OCI-LY1 (cell line): ENCODE measurements around the gene RASL10A.

Experiments
- H2AFZ ChIP-seq: fragments of 200-600 bp; sonication (generic), shearing (Covaris generic); 2 replicates; pipeline ENCODE4 v1.6.0; 2014; ENCODE audit warnings: antibody characterized with exemption, mild to moderate bottlenecking, low read length
- H3F3A ChIP-seq: fragments of 200-600 bp; sonication (generic), shearing (Covaris generic); 2 replicates; pipeline ENCODE4 v1.6.0; 2014; ENCODE audit warnings: mild to moderate bottlenecking, antibody characterized with exemption, low read length, moderate library complexity; ENCODE audit not compliant: insufficient read depth
- H3K27ac ChIP-seq: fragments of 200-600 bp; sonication (generic); 2 replicates; pipeline ENCODE4 v1.5.1; 2014; ENCODE audit warnings: low read length, mixed run types, mild to moderate bottlenecking, low read depth; ENCODE audit not compliant: poor library complexity, severe bottlenecking
- H3K27me3 ChIP-seq: fragments of 200-600 bp; sonication (generic); 2 replicates; pipeline ENCODE4 v1.6.0; 2014; ENCODE audit warnings: antibody characterized with exemption, mild to moderate bottlenecking, low read length, moderate library complexity; ENCODE audit not compliant: insufficient read depth
- H3K36me3 ChIP-seq: fragments of 200-600 bp; sonication (generic); 2 replicates; pipeline ENCODE4 v1.6.1; 2014; ENCODE audit warnings: mild to moderate bottlenecking, antibody characterized with exemption, low read length, moderate library complexity, mixed read lengths; ENCODE audit not compliant: insufficient read depth
- H3K4me1 ChIP-seq: fragments of 200-600 bp; sonication (generic); 2 replicates; pipeline ENCODE4 v1.5.1; 2014; ENCODE audit warnings: mild to moderate bottlenecking, low read length, moderate library complexity; ENCODE audit not compliant: insufficient read depth, severe bottlenecking
- H3K4me2 ChIP-seq: fragments of 200-600 bp; sonication (generic), shearing (Covaris generic); 2 replicates; pipeline ENCODE4 v1.6.1; 2014; ENCODE audit warnings: low read length
- H3K4me3 ChIP-seq: fragments of 200-600 bp; sonication (generic); 2 replicates; pipeline ENCODE4 v1.5.1; 2014; ENCODE audit warnings: low read length, low read depth, mild to moderate bottlenecking, mixed read lengths; ENCODE audit not compliant: poor library complexity, severe bottlenecking
- H3K79me2 ChIP-seq: fragments of 200-600 bp; shearing (Covaris generic); 2 replicates; pipeline ENCODE4 v1.6.1; 2016; ENCODE audit warnings: mixed run types, low read length, mixed read lengths; ENCODE audit not compliant: insufficient read depth
- H3K9ac ChIP-seq: fragments of 200-600 bp; sonication (generic), shearing (Covaris generic); 2 replicates; pipeline ENCODE4 v1.6.1; 2014; ENCODE audit warnings: mild to moderate bottlenecking, low read length, mixed read lengths
- H3K9me2 ChIP-seq: fragments of 200-600 bp; sonication (generic), shearing (Covaris generic); 2 replicates; pipeline ENCODE4 v1.6.1; 2014; ENCODE audit warnings: low read depth, mild to moderate bottlenecking, low read length, mixed read lengths
- H3K9me3 ChIP-seq: fragments of 200-600 bp; shearing (Covaris generic); 2 replicates; pipeline ENCODE4 v1.6.1; 2014; ENCODE audit warnings: low read length, mixed read lengths
- H4K20me1 ChIP-seq: fragments of 200-600 bp; sonication (generic), shearing (Covaris generic); 2 replicates; pipeline ENCODE4 v1.6.0; 2016; ENCODE audit warnings: mild to moderate bottlenecking, low read length; ENCODE audit not compliant: insufficient read depth
- CTCF ChIP-seq: fragments of 200-600 bp; sonication (generic), shearing (Covaris generic); IDR thresholded peaks from 2 replicates; pipeline ENCODE4 v1.5.1; 2017; ENCODE audit warnings: mild to moderate bottlenecking, antibody characterized with exemption, low read length, moderate library complexity, mixed read lengths
- EZH2 ChIP-seq: fragments of 200-600 bp; sonication (generic), shearing (Covaris generic); IDR thresholded peaks from 2 replicates; pipeline ENCODE4 v1.8.0; 2017; ENCODE audit warnings: borderline replicate concordance, mixed run types, mild to moderate bottlenecking, antibody characterized with exemption, low read length, moderate library complexity, mixed read lengths

RASL10A gene

GRCh38 chr22:29310863-29311339, 4.6 kb downstream of the RASL10A start:
- no peaks in the 10 kb centered on the region for H4K20me1 ChIP-seq
- H3K9me2 ChIP-seq, result no peaks in the 10 kb centered on the region
- H3K27me3 ChIP-seq, result peaks cover 8% of the 10 kb centered on the region; the same call in 1 of the 2 replicates
- no peaks in the 10 kb centered on the region for H3K79me2 ChIP-seq
- H3F3A ChIP-seq, result no peaks in the 10 kb centered on the region
- TF ChIP-seq CTCF (no peak), EZH2 (no peak)
- H3K9ac ChIP-seq, result no peak overlapping the region
- H3K4me1 ChIP-seq, result peaks cover 8% of the 10 kb centered on the region
- no peak overlapping the region for H3K4me2 ChIP-seq
- H2AFZ ChIP-seq, result no peak overlapping the region
- H3K27ac ChIP-seq, result no peak overlapping the region
- no peaks in the 10 kb centered on the region for H3K36me3 ChIP-seq
- H3K9me3 ChIP-seq, result no peaks in the 10 kb centered on the region
- H3K4me3 ChIP-seq, result no peak overlapping the region

GRCh38 chr22:29310065-29310862, 5.2 kb downstream of the RASL10A start:
- Histone ChIP-seq H3K27ac (no peak overlapping the region), H3K4me1 (peaks cover 8% of the 10 kb centered on the region), H3K9me3 (no peaks in the 10 kb centered on the region), H3K9ac (no peak overlapping the region), H3K9me2 (no peaks in the 10 kb centered on the region), H3F3A (no peaks in the 10 kb centered on the region), H2AFZ (no peak overlapping the region), H3K4me3 (no peak overlapping the region), H3K36me3 (no peaks in the 10 kb centered on the region), H3K79me2 (no peaks in the 10 kb centered on the region), H3K27me3 (peaks cover 8% of the 10 kb centered on the region; the same call in 1 of the 2 replicates), H3K4me2 (no peak overlapping the region), H4K20me1 (no peaks in the 10 kb centered on the region)
- no peak for TF ChIP-seq EZH2
- no peak for TF ChIP-seq CTCF

GRCh38 chr22:29309332-29310064, 6.0 kb downstream of the RASL10A start:
- H3K27me3 ChIP-seq, result peaks cover 8% of the 10 kb centered on the region; the same call in 1 of the 2 replicates
- peaks cover 8% of the 10 kb centered on the region for H3K4me1 ChIP-seq
- no peaks in the 10 kb centered on the region for H3K9me3 ChIP-seq
- H3K36me3 ChIP-seq, result no peaks in the 10 kb centered on the region
- H3K79me2 ChIP-seq, result no peaks in the 10 kb centered on the region
- no peak overlapping the region for H3K4me3 ChIP-seq
- no peaks in the 10 kb centered on the region for H3F3A ChIP-seq
- H3K9ac ChIP-seq, result no peak overlapping the region
- TF ChIP-seq EZH2 (no peak), CTCF (no peak)
- H4K20me1 ChIP-seq, result no peaks in the 10 kb centered on the region
- H3K4me2 ChIP-seq, result no peak overlapping the region
- no peak overlapping the region for H3K27ac ChIP-seq
- no peak overlapping the region for H2AFZ ChIP-seq
- no peaks in the 10 kb centered on the region for H3K9me2 ChIP-seq
